Glomerular visceral epithelial cell (primary cell): Measurements from ENCODE around the gene ASPM.
A peak's percentile ranks its signal among the peaks of the same experiment; 100 is the strongest.
"Not testable (repeated sequence)": the region's sequence is repeated elsewhere in the genome, so short reads cannot be mapped to it uniquely, and the experiment has no call there.

Experiments used
- DNase-seq: peaks from one replicate; pipeline ENCODE4 v3.0.0-alpha.2; 2016; ENCODE audit errors: extremely low spot score

The ASPM gene

GRCh38 chr1:197143276-197143675 is 3.2 kb downstream of the ASPM start:
- no peak for DNase-seq

GRCh38 chr1:197141575-197141974 is 4.9 kb downstream of the ASPM start:
- DNase-seq: no peak

- peak; percentile 21 for DNase-seq
Measured at GRCh38 chr1:197140121-197140520, 6.3 kb downstream of the ASPM start.

- no peak for DNase-seq
Measured at GRCh38 chr1:197139169-197139568, 7.3 kb downstream of the ASPM start.

GRCh38 chr1:197137322-197137721 is 9.1 kb downstream of the ASPM start:
- DNase-seq: no peak

- DNase-seq: peak; percentile 43
Measured at GRCh38 chr1:197130677-197131304, 15.7 kb downstream of the ASPM start.

GRCh38 chr1:197129698-197130097 is 16.8 kb downstream of the ASPM start:
- DNase-seq: no peak

GRCh38 chr1:197127246-197127912 is 19.1 kb downstream of the ASPM start:
- DNase-seq: no peak

GRCh38 chr1:197126691-197127090 is 19.8 kb downstream of the ASPM start:
- DNase-seq: no peak

- no peak for DNase-seq
Measured at GRCh38 chr1:197124376-197124775, 22.1 kb downstream of the ASPM start.

- DNase-seq: no peak
Measured at GRCh38 chr1:197116156-197116555, 30.3 kb downstream of the ASPM start.

GRCh38 chr1:197106869-197107268 is 39.6 kb downstream of the ASPM start:
- no peak for DNase-seq

- no peak for DNase-seq
Measured at GRCh38 chr1:197103300-197103699, 43.2 kb downstream of the ASPM start.

- no peak for DNase-seq
Measured at GRCh38 chr1:197101978-197102377, 44.5 kb downstream of the ASPM start.

- DNase-seq: no peak
Measured at GRCh38 chr1:197100677-197101076, 45.8 kb downstream of the ASPM start.

- DNase-seq: no peak
Measured at GRCh38 chr1:197099444-197099843, 47.0 kb downstream of the ASPM start.

GRCh38 chr1:197096971-197097370 is 49.5 kb downstream of the ASPM start:
- not testable (repeated sequence) for DNase-seq

GRCh38 chr1:197096137-197096536 is 50.3 kb downstream of the ASPM start:
- DNase-seq: no peak

- DNase-seq: no peak
Measured at GRCh38 chr1:197093226-197093885, 53.1 kb downstream of the ASPM start.

- DNase-seq: no peak
Measured at GRCh38 chr1:197092491-197093023, 53.9 kb downstream of the ASPM start.

GRCh38 chr1:197083474-197083873 is 63.0 kb downstream of the ASPM start:
- no peak for DNase-seq

- no peak for DNase-seq
Measured at GRCh38 chr1:197081117-197081753, 65.2 kb downstream of the ASPM start.
